Naive thymus-derived CD8-positive, alpha-beta T cell (primary cell): ENCODE measurements around the gene FCMR. TPM values are rescaled to one million over a fixed set of nuclear protein-coding genes. Genes with fewer than 3 reads are reported as not detected.

Experiments
- ATAC-seq, 2 donors: fragments of 150-1000 bp; cut with Tn5 transposase in 1 of 2; sonication (Bioruptor Pico), chemical (Tn5 transposase) in 1 of 2; 1 replicate in 1 of 2; 2 replicates in 1 of 2; pipeline ENCODE4 v1.10.0; 2021; ENCODE audit warnings: mild to moderate bottlenecking in 2 of 2, moderate library complexity in 2 of 2
- POLR2A ChIA-PET: fragments of 350-600 bp; sonication (Branson Sonifier 250); formaldehyde crosslinking; loops from one replicate; lab custom pipeline; 2021; ENCODE audit warnings: antibody characterized with exemption; lab: Charles Lee
- DNase-seq, 10 donors: peaks; one replicate each; pipeline versions ENCODE4 v3.0.0 to v3.0.0-alpha.2; 2020 to 2022
- H3K27ac Mint-ChIP-seq, 10 donors: one replicate each; pipeline ENCODE4 v1.8.0; 2020 to 2022; ENCODE audit warnings: mild to moderate bottlenecking in 10 of 10, mixed read lengths in 10 of 10, moderate library complexity in 4 of 10, inconsistent platforms in 1 of 10
- H3K27me3 Mint-ChIP-seq, 5 donors: one replicate each; pipeline ENCODE4 v1.8.0; 2021 to 2022; ENCODE audit warnings: mixed read lengths in 5 of 5
- H3K36me3 Mint-ChIP-seq, 3 donors: one replicate each; pipeline ENCODE4 v1.8.0; 2020 to 2022; ENCODE audit warnings: mixed read lengths in 3 of 3, mild to moderate bottlenecking in 2 of 3, inconsistent platforms in 1 of 3
- H3K4me1 Mint-ChIP-seq, 4 donors: one replicate each; pipeline ENCODE4 v1.8.0; 2021 to 2022; ENCODE audit warnings: mixed read lengths in 4 of 4
- H3K4me3 Mint-ChIP-seq, 10 donors: one replicate each; pipeline ENCODE4 v1.8.0; 2020 to 2022; ENCODE audit warnings: mild to moderate bottlenecking in 10 of 10, mixed read lengths in 10 of 10, moderate library complexity in 6 of 10, inconsistent platforms in 1 of 10
- H3K9me3 Mint-ChIP-seq, 9 donors: one replicate each; pipeline ENCODE4 v1.8.0; 2020 to 2022; ENCODE audit warnings: mixed read lengths in 9 of 9, mild to moderate bottlenecking in 3 of 9, inconsistent platforms in 1 of 9, moderate library complexity in 1 of 9
- polyA plus RNA-seq, 3 donors: library from polyadenylated mRNA; unstranded; fragments of 300-500 nt; fragmentation: Illumina TruSeq; gene quantifications; one replicate each; pipeline ENCODE4 v1.2.3, GENCODE V29; 2021
- total RNA-seq, 8 experiments: library from RNA in 2 of 8; stranded (reverse) in 2 of 8; gene quantifications; one replicate each; pipeline ENCODE4 v1.2.3 and lab custom pipeline; 2021 to 2026

FCMR gene
- total and polyA plus RNA-seq, 5 experiments from 2014 or later, result 536 to 869 (median 742) TPM

- peaks cover 6 to 40% (median 19%) of the 10 kb centered on the region in 9 donors for H3K9me3 Mint-ChIP-seq
- ATAC-seq, result no peak
- DNase-seq, result no peak
- no peaks in the 10 kb centered on the region for H3K27me3 Mint-ChIP-seq
- POLR2A ChIA-PET, result interaction anchor here (1.0 kb wide), 1 partner anchor 25 kb away, joined by 6 read pairs; no protein-coding TSS in a partner anchor
- H3K36me3 Mint-ChIP-seq, result peaks cover 0 to 38% (median 31%) of the 10 kb centered on the region in 3 donors
- H3K4me3 Mint-ChIP-seq, result no peak overlapping the region
- no peak overlapping the region for H3K27ac Mint-ChIP-seq
- H3K4me1 Mint-ChIP-seq, result no peaks in the 10 kb centered on the region
These were observed 41.4 kb downstream of the FCMR start for GRCh38 chr1:206880314-206880713.

DNA sequence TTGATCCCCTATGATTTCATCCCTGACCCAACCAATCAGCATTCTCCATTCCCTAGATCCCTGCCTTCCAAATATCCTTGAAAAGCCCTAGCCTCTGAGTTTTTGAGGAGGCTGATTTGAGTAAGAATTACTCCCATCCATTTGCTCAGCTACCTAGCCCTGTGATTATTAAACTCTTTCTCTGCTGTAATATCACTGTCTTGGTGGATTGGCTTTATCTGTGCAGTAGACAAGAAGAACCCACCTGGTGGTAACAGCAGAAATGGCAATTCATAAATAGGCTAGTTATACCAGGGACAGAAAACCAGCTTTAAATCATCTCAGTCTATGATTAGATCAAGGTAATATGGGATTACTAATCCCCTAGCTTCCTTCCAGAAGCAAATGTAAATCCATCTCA is 43.3 kb downstream of the FCMR start:
- no peaks in the 10 kb centered on the region for H3K27me3 Mint-ChIP-seq
- no peak overlapping the region for H3K27ac Mint-ChIP-seq
- peaks cover 7 to 45% (median 21%) of the 10 kb centered on the region in 9 donors for H3K9me3 Mint-ChIP-seq
- no peak for ATAC-seq
- peaks cover 0 to 43% (median 35%) of the 10 kb centered on the region in 3 donors for H3K36me3 Mint-ChIP-seq
- H3K4me1 Mint-ChIP-seq, result peaks cover 0 to 1% (median 0%) of the 10 kb centered on the region in 4 donors
- H3K4me3 Mint-ChIP-seq, result no peak overlapping the region
- POLR2A ChIA-PET, result interaction anchor here (0.7 to 1.5 kb wide), 3 partner anchors 26 to 30 kb away, joined by 3 to 4 read pairs (median 3); no protein-coding TSS in a partner anchor
- DNase-seq, result no peak

- Mint-ChIP-seq H3K9me3 (peaks cover 10 to 45% (median 21%) of the 10 kb centered on the region in 9 donors), H3K36me3 (peaks cover 0 to 47% (median 37%) of the 10 kb centered on the region in 3 donors), H3K27ac (no peak overlapping the region), H3K4me3 (no peak overlapping the region), H3K27me3 (no peaks in the 10 kb centered on the region), H3K4me1 (peaks cover 0 to 2% (median 0%) of the 10 kb centered on the region in 4 donors)
- POLR2A ChIA-PET, result no interaction called here
- no peak for DNase-seq
- no peak for ATAC-seq
These were observed 45.9 kb downstream of the FCMR start for GRCh38 chr1:206875752-206876377.

DNA sequence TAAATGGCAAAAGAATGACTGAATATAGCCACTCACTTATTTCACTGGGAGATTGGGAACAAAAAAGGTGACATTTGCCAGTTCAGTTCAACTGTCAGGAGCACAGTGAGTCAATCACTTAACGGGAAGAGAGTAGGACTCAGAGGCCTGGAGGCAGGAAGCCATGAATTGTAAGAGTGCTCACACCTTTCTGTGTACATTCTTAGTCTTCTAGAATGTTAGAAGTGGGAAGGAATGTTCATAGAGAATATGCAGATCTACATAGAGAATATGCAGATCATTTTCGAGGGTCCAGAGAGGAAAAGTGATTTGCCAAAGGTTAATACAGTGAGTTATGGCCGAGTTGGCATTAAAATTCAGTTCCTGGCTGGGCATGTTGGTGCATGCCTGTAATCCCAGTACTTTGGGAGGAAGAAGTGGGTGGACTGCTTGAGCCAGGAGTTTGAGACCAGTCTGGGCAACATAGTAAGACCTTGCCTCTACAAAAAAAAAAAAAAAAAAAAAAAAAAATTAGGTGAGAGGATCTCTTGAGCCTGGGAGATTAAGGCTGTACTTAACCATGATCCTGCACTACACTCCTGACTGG is 48.0 kb downstream of the FCMR start:
- Mint-ChIP-seq H3K4me1 (peaks cover 0 to 2% (median 0%) of the 10 kb centered on the region in 4 donors), H3K27ac (no peak overlapping the region), H3K9me3 (peaks cover 2 to 34% (median 21%) of the 10 kb centered on the region in 9 donors), H3K4me3 (no peak overlapping the region), H3K36me3 (peaks cover 0 to 37% (median 27%) of the 10 kb centered on the region in 3 donors), H3K27me3 (no peaks in the 10 kb centered on the region)
- DNase-seq, result no peak
- POLR2A ChIA-PET, result interaction anchor here (1.0 kb wide), 1 partner anchor 35 kb away, joined by 3 read pairs; no protein-coding TSS in a partner anchor
- ATAC-seq, result no peak

GRCh38 chr1:206872139-206872538 is 49.6 kb downstream of the FCMR start:
- POLR2A ChIA-PET, result interaction anchor here (2.2 kb wide), 1 partner anchor 28 kb away, joined by 10 read pairs; no protein-coding TSS in a partner anchor
- no peak for DNase-seq
- Mint-ChIP-seq H3K4me3 (no peak overlapping the region), H3K27ac (no peak overlapping the region), H3K36me3 (peaks cover 0 to 22% (median 16%) of the 10 kb centered on the region in 3 donors), H3K4me1 (peaks cover 0 to 2% (median 0%) of the 10 kb centered on the region in 4 donors), H3K27me3 (no peaks in the 10 kb centered on the region), H3K9me3 (peaks cover 0 to 19% (median 9%) of the 10 kb centered on the region in 9 donors)
- no peak for ATAC-seq

DNA sequence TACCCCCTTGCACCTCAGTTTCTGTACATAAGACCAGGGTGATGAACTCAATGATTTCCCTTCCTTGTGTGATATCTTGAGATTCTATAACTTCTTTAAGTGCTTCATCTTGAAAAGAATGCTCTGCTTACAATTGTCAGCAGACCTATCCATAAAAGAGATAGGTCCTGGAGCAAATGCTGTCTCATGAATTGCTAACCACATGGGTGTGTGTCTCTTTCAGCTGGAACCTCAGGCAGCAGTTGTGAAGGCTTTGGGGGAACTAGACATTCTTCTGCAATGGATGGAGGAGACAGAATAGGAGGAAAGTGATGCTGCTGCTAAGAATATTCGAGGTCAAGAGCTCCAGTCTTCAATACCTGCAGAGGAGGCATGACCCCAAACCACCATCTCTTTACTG is 53.5 kb downstream of the FCMR start:
- H3K4me1 Mint-ChIP-seq, result peaks cover 3 to 14% (median 10%) of the 10 kb centered on the region in 4 donors
- H3K9me3 Mint-ChIP-seq, result peaks cover 0 to 5% (median 3%) of the 10 kb centered on the region in 9 donors
- peak overlapping the region in 1 of 10 donors; percentile 79 for H3K27ac Mint-ChIP-seq
- H3K4me3 Mint-ChIP-seq, result no peak overlapping the region
- POLR2A ChIA-PET, result interaction anchor here (0.9 to 1.1 kb wide), 3 partner anchors 9 to 46 kb away, joined by 3 read pairs; no protein-coding TSS in a partner anchor
- ATAC-seq (no peak), DNase-seq (no peak)
- peaks cover 0 to 4% (median 0%) of the 10 kb centered on the region in 3 donors for H3K36me3 Mint-ChIP-seq
- peaks cover 0 to 3% (median 0%) of the 10 kb centered on the region in 5 donors for H3K27me3 Mint-ChIP-seq

- POLR2A ChIA-PET, result interaction anchor here (0.7 to 1.1 kb wide), 6 partner anchors 9 to 54 kb away, joined by 3 to 8 read pairs (median 4); partner anchors contain the start of gene FCMR
- Mint-ChIP-seq H3K9me3 (peaks cover 0 to 4% (median 3%) of the 10 kb centered on the region in 9 donors), H3K27me3 (peaks cover 0 to 3% (median 0%) of the 10 kb centered on the region in 5 donors), H3K4me3 (no peak overlapping the region), H3K36me3 (peaks cover 0 to 4% (median 0%) of the 10 kb centered on the region in 3 donors), H3K4me1 (peaks cover 4 to 14% (median 10%) of the 10 kb centered on the region in 4 donors), H3K27ac (peak overlapping the region in 1 of 10 donors; percentile 47)
- ATAC-seq (no peak), DNase-seq (no peak)
These were observed 54.0 kb downstream of the FCMR start for GRCh38 chr1:206867716-206868115.

DNA sequence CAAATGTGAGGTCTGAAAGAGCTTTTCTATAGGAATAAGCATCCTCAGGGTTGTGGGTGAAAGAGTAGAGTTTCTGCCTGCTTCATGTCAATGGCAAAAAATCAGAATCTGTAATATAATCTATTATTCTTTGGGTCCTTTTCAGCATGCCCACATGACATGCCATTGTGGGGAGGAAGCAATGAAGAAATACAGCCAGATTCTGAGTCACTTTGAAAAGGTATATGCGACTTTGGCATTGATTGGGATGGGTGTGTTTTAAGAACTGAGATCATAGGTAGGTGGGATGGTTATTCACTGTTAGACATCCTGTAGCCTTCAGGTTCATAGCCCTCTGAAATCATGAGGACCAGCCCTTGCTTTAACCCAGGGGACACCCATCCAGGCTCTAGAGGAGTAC is 54.5 kb downstream of the FCMR start:
- no peak for ATAC-seq
- peaks cover 0 to 3% (median 0%) of the 10 kb centered on the region in 3 donors for H3K36me3 Mint-ChIP-seq
- H3K4me3 Mint-ChIP-seq, result no peak overlapping the region
- H3K27me3 Mint-ChIP-seq, result peaks cover 0 to 3% (median 0%) of the 10 kb centered on the region in 5 donors
- POLR2A ChIA-PET, result interaction anchor here (0.7 to 1.1 kb wide), 5 partner anchors 8 to 55 kb away, joined by 3 to 8 read pairs (median 4); partner anchors contain the start of gene FCMR
- peaks cover 4 to 14% (median 10%) of the 10 kb centered on the region in 4 donors for H3K4me1 Mint-ChIP-seq
- H3K27ac Mint-ChIP-seq, result no peak overlapping the region
- peaks cover 0 to 3% (median 2%) of the 10 kb centered on the region in 9 donors for H3K9me3 Mint-ChIP-seq
- DNase-seq, result no peak

DNA sequence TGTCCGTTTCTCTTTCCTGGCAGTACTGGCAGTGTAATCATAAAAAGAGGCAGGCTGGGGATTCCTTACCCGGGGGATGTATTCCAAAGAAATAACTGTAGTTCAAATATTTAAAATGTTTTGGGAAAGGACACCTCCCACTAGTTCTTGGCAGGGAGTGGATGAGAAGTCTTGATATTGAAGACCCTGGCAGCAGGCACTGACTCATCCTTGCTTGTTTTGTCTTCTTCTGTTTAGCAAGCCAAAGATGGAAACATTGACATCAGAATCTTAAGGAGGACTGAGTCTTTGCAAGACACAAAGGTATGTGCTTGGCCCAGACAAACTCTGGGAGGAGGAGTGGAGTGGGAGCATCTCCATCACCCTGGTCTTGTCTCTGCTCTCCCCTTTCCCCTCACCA is 55.7 kb downstream of the FCMR start:
- peak overlapping the region in 1 of 10 donors; percentile 61 for H3K27ac Mint-ChIP-seq
- no peaks in the 10 kb centered on the region for H3K9me3 Mint-ChIP-seq
- peaks cover 0 to 5% (median 0%) of the 10 kb centered on the region in 5 donors for H3K27me3 Mint-ChIP-seq
- POLR2A ChIA-PET, result interaction anchor here (0.9 to 2.5 kb wide), 3 partner anchors 31 to 43 kb away, joined by 3 to 11 read pairs (median 5); partner anchors contain the start of gene IL24
- peaks cover 7 to 14% (median 10%) of the 10 kb centered on the region in 4 donors for H3K4me1 Mint-ChIP-seq
- no peak overlapping the region for H3K4me3 Mint-ChIP-seq
- DNase-seq, result no peak
- no peaks in the 10 kb centered on the region for H3K36me3 Mint-ChIP-seq
- no peak for ATAC-seq

DNA sequence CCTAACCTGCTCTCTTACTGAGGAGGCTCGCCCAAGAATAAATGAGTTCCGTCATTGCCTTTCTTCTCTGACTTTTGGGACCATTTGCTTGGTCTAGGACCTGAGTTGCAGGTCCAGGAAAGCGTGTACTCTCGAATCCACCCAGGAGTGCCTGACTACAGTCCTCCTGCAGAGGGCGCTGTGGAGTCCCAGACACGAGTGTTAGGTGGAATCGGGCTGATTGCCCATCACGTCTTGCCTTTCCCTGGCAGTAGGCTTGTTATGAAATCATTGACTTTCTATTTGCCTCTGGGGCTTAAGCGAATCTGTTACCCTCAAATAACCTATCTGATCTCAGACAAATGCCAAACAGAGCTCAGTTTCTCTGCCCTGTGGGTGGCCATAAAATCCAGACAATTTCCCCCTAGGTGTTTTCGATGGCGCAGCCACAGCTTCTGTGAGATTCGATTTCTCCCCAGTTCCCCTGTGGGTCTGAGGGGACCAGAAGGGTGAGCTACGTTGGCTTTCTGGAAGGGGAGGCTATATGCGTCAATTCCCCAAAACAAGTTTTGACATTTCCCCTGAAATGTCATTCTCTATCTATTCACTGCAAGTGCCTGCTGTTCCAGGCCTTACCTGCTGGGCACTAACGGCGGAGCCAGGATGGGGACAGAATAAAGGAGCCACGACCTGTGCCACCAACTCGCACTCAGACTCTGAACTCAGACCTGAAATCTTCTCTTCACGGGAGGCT is 56.6 kb downstream of the FCMR start, which contains the start of gene IL20:
TSS of gene IL20 (plus strand) at position 685 of the 733 bp plus-strand sequence. CDS start 230 bp downstream, outside the sequence.
- Mint-ChIP-seq H3K27me3 (peaks cover 0 to 9% (median 0%) of the 10 kb centered on the region in 5 donors), H3K27ac (peak within 1 kb of the TSS in 4 of 10 donors; percentile 11 to 61 (median 43)), H3K4me1 (peaks cover 7 to 14% (median 10%) of the 10 kb centered on the region in 4 donors), H3K4me3 (no peak within 1 kb of the TSS), H3K9me3 (no peaks in the 10 kb centered on the region), H3K36me3 (no peaks in the 10 kb centered on the region)
- POLR2A ChIA-PET, result interaction anchor here (0.8 to 2.5 kb wide), 7 partner anchors 32 to 54 kb away, joined by 3 to 11 read pairs (median 5); partner anchors contain the start of gene IL24
- peak; percentile 96 to 99 for ATAC-seq
- DNase-seq, result peak; percentile 73 to 92 (median 86)

DNA sequence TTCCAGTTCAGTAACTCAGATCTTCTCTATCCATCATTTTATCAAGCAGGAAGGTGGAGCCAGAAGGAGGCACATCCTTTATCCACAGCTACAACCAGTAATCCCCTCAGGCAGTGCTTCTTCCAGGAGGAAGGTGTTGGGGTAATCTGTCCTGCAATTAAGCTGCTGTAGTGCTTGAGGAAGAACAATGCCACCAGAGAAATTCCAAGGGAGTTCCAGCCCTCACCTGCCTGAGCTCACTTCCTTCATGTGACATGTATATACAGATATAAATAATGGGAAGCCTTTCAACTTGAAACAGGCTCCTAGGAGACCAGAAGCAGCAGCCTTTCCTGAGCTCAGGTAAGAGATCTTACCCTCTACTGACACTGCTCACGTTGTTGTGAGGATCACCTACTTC is 58.5 kb downstream of the FCMR start:
- Mint-ChIP-seq H3K27me3 (peaks cover 0 to 9% (median 0%) of the 10 kb centered on the region in 5 donors), H3K4me3 (no peak overlapping the region), H3K4me1 (peaks cover 11 to 18% (median 15%) of the 10 kb centered on the region in 4 donors), H3K36me3 (no peaks in the 10 kb centered on the region), H3K9me3 (no peaks in the 10 kb centered on the region), H3K27ac (no peak overlapping the region)
- POLR2A ChIA-PET, result no interaction called here
- DNase-seq (no peak), ATAC-seq (no peak)
